Effector memory CD8-positive, alpha-beta T cell (primary cell): ENCODE results near the gene NHLRC2.

Experiments
- ATAC-seq: fragments of 150-1000 bp; cut with Tn5 transposase; replicated peaks from 2 replicates; pipeline ENCODE4 v1.10.0; 2021; ENCODE audit warnings: mild to moderate bottlenecking, moderate library complexity
- DNase-seq, 3 experiments: peaks; one replicate each; pipeline ENCODE4 v3.0.0; 2021
- H3K27ac Mint-ChIP-seq, 2 donors: one replicate each; pipeline ENCODE4 v1.8.0; 2022; ENCODE audit warnings: mild to moderate bottlenecking in 2 of 2, mixed read lengths in 2 of 2, moderate library complexity in 2 of 2
- H3K27me3 Mint-ChIP-seq, 2 donors: one replicate each; pipeline ENCODE4 v1.8.0; 2022; ENCODE audit warnings: mixed read lengths in 2 of 2
- H3K36me3 Mint-ChIP-seq: one replicate; pipeline ENCODE4 v1.8.0; 2022; ENCODE audit warnings: mild to moderate bottlenecking, moderate library complexity, mixed read lengths; ENCODE audit not compliant: insufficient read depth
- H3K4me1 Mint-ChIP-seq, 2 donors: one replicate each; pipeline ENCODE4 v1.8.0; 2022; ENCODE audit warnings: low read depth in 2 of 2, mixed read lengths in 2 of 2
- H3K4me3 Mint-ChIP-seq, 2 donors: one replicate each; pipeline ENCODE4 v1.8.0; 2022; ENCODE audit warnings: mild to moderate bottlenecking in 2 of 2, mixed read lengths in 2 of 2, moderate library complexity in 2 of 2
- H3K9me3 Mint-ChIP-seq, 2 donors: one replicate each; pipeline ENCODE4 v1.8.0; 2022; ENCODE audit warnings: mixed read lengths in 2 of 2

Gene NHLRC2

DNA sequence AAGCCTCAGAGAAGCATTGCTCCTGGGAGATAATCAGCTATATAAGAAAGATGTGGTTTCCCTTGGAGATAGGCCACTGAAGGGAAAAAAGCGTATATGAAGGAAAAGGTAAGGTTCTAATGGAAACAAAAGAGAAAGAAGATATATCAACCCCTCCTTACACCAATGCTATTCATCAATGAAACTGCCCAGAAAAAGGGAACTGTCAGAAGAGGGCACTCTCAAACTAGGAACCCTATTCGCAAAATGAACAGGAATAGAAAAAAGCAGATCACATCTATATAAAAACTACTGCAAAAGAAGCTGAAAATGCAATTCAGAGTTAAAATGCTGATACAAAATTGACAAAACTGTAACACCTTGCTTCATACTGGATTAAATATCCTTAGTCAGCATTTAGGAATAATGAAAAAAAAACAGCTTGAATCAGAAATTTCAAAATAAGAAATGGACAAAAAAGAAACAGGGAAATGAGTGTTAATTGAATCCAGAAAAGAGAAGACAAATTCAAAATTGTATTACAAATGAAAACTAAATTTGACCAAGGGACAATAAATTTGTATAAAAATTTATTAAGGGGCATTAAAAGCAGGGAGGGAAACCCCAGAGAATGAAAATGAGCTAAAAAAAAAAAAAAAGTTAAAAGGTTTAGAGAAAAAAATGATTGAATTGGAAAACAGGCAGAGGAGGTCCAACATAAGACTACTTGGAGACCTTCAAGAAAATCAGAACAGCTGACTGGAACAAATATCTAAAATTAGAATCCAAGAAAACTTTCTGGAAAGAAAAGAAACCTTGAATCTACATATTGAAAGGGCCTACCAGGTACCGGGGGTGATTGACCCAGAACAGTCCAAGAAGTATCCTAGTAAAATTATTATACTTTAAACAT is 17.9 kb downstream of the NHLRC2 start:
- DNase-seq, result no peak
- no peaks in the 10 kb centered on the region for H3K9me3 Mint-ChIP-seq
- ATAC-seq, result no peak
- peaks cover 12 to 22% of the 10 kb centered on the region in 2 donors for H3K4me1 Mint-ChIP-seq
- H3K27me3 Mint-ChIP-seq, result no peaks in the 10 kb centered on the region
- H3K27ac Mint-ChIP-seq, result no peak overlapping the region
- peaks cover 14% of the 10 kb centered on the region for H3K36me3 Mint-ChIP-seq
- H3K4me3 Mint-ChIP-seq, result no peak overlapping the region

DNA sequence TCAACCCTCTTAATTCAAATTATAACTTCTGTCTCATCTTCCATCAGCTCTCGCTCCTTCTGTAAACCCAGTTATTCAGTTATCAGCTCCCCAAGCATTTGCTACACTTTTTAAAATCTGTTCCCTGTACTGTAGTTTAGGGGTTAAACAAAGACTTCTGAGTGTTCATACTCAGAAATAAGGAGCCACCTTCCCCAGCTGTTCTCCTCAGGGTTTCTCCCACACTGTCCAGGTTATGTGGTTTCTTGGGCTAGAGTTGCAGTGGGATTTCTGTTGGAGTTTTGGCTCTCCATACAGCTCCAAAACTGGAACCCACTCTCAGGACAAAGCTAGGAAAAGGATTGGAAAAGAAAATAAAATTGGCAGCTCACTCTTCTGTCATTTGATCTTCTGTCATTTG is 20.8 kb downstream of the NHLRC2 start:
- H3K4me3 Mint-ChIP-seq, result no peak overlapping the region
- peaks cover 6 to 19% of the 10 kb centered on the region in 2 donors for H3K4me1 Mint-ChIP-seq
- H3K9me3 Mint-ChIP-seq, result no peaks in the 10 kb centered on the region
- no peak for ATAC-seq
- peaks cover 21% of the 10 kb centered on the region for H3K36me3 Mint-ChIP-seq
- H3K27ac Mint-ChIP-seq, result no peak overlapping the region
- no peak for DNase-seq
- no peaks in the 10 kb centered on the region for H3K27me3 Mint-ChIP-seq

DNA sequence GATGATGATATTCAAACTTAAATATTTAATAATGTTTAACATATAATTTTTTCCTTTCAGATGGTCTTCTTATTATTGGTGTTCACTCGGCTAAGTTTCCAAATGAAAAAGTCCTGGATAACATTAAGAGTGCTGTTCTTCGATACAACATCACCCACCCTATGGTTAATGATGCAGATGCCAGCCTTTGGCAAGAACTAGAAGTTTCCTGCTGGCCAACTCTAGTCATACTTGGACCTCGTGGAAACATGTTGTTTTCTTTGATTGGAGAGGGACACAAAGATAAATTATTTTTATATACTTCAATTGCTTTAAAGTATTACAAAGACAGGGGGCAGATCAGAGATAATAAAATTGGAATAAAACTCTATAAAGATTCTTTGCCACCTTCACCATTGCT is 22.0 kb downstream of the NHLRC2 start:
- H3K4me3 Mint-ChIP-seq, result no peak overlapping the region
- ATAC-seq (no peak), DNase-seq (no peak)
- H3K27ac Mint-ChIP-seq, result no peak overlapping the region
- H3K9me3 Mint-ChIP-seq, result no peaks in the 10 kb centered on the region
- H3K27me3 Mint-ChIP-seq, result no peaks in the 10 kb centered on the region
- H3K36me3 Mint-ChIP-seq, result peaks cover 21% of the 10 kb centered on the region
- peaks cover 6 to 19% of the 10 kb centered on the region in 2 donors for H3K4me1 Mint-ChIP-seq

DNA sequence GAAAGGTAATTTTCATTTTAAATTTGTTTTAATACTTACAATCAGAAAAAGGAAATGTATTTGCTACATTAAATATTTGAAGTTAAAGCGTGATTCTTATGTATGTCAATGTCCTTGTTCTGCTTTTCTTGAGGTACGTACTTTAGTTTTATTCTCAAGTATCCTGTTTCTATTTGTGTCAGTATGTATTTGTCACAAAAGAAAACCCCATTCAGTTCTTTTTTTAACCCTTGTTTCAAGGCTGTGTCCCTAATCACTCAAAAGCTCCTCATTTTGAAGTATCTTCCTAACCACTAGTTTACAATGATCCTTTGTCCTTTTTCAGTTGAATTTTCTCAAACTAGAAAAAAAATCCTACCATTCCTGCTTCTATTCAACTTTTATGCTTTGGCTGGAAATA is 25.2 kb downstream of the NHLRC2 start:
- Mint-ChIP-seq H3K27ac (no peak overlapping the region), H3K9me3 (no peaks in the 10 kb centered on the region)

DNA sequence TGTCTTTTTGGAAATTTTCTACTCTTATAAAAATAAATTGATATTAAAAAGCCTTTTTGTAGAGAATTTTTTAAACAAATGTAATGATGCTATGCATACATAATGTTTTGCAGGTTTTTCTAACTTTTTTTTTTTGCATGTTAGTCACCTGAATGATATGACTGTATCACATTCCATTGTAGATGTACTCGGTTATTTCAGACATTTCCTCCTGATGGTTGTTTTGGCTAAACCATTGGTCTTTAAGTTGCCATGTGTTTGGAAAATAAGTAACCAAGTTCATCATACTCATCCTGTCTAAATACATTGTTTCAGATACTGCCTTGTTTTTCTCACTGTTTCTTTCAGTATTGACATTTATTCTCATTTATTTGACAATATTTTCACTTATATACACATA is 25.8 kb downstream of the NHLRC2 start:
- Mint-ChIP-seq H3K9me3 (no peaks in the 10 kb centered on the region), H3K4me1 (peaks cover 13 to 26% of the 10 kb centered on the region in 2 donors), H3K4me3 (no peak overlapping the region), H3K27ac (no peak overlapping the region), H3K36me3 (peaks cover 21% of the 10 kb centered on the region), H3K27me3 (no peaks in the 10 kb centered on the region)
- ATAC-seq (no peak), DNase-seq (no peak)

More for the DNA sequence above, 25.2 kb downstream of the NHLRC2 start:
- ATAC-seq (no peak), DNase-seq (no peak)
- peaks cover 13 to 31% of the 10 kb centered on the region in 2 donors for H3K4me1 Mint-ChIP-seq
- no peak overlapping the region for H3K4me3 Mint-ChIP-seq
- peaks cover 21% of the 10 kb centered on the region for H3K36me3 Mint-ChIP-seq
- no peaks in the 10 kb centered on the region for H3K27me3 Mint-ChIP-seq

DNA sequence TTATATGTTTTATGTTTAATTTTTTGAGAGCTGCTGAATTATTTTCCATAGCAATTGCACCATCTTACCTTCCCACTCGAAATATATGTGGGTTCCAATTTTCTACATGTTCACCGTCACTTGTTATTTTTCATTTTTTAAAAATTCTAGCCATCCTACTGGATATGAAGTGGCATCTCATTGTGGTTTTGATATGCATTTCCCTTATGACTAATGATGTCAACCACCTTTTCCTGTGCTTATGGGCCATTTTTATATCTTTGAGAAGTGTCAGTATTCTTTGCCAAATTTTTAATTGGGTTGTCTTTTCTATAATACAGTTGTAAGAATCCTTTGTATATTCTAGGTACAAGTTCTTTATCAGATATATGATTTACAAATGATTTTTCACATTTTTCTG is 27.8 kb downstream of the NHLRC2 start:
- H3K9me3 Mint-ChIP-seq, result no peaks in the 10 kb centered on the region
- H3K4me3 Mint-ChIP-seq, result peak overlapping the region in 1 of 2 donors; percentile 25
- peaks cover 10 to 20% of the 10 kb centered on the region in 2 donors for H3K4me1 Mint-ChIP-seq
- peaks cover 18% of the 10 kb centered on the region for H3K36me3 Mint-ChIP-seq
- DNase-seq (no peak), ATAC-seq (peak; percentile 57)
- no peaks in the 10 kb centered on the region for H3K27me3 Mint-ChIP-seq
- peak overlapping the region in 1 of 2 donors; percentile 51 for H3K27ac Mint-ChIP-seq

DNA sequence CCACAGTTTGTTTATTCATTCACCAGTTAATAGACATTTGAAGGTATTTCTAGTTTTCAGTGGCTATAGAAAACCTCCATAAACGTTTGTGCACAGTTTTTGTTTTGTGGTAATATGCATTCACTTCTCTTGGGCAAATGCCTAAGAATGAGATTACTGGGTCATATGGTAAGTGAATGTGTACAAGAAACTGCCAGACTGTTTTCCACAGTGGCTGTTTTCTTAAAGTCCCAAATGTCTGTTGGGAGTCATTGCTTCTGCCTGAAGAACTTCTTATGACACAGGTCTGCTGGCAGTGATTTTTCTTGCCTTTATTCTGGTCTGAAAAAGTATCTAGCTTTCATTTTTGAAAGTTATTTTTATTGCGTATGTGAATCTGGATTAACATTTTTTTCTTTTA is 35.5 kb downstream of the NHLRC2 start:
- peaks cover 5 to 11% of the 10 kb centered on the region in 2 donors for H3K4me1 Mint-ChIP-seq
- DNase-seq (no peak), ATAC-seq (no peak)
- no peaks in the 10 kb centered on the region for H3K27me3 Mint-ChIP-seq
- H3K4me3 Mint-ChIP-seq, result no peak overlapping the region
- H3K36me3 Mint-ChIP-seq, result peaks cover 22% of the 10 kb centered on the region
- no peak overlapping the region for H3K27ac Mint-ChIP-seq
- H3K9me3 Mint-ChIP-seq, result no peaks in the 10 kb centered on the region

DNA sequence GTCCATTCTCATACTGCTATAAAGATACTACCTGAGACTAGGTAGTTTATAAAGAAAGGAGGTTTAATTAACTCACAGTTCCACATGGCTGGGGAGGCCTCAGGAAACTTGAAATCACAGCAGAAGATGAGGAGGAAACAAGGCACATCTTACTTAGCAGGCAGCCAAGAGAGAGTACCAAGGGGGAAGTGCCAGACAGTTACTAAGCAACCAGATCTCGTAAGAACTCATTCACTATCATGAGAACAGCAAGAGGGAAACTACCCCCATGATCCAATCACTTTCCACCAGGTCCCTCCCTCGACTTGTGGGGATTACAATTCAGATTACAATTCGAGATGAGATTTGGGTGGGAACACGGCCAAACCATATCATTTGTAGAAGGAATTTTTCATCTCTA is 36.3 kb downstream of the NHLRC2 start:
- no peaks in the 10 kb centered on the region for H3K27me3 Mint-ChIP-seq

DNA sequence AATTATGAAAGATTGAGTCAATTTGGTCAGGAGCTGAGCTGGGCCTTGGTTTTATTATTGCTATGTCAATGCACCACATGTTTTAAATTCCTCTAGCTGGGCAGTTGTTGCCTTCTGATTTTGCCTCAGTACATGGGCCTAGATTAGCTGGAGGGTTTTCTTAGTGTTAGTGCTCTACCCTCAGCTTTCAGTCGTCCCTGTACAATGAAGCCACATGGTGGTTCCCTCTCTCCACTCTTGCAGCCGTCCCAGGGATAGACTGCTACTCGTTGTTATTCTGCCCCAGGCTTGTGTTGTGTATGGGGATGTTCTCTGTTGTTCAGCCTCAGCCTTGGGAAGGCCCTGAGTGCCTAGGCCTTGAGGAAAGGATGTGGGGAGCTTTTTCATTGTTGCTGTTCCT is 37.0 kb downstream of the NHLRC2 start:
- peaks cover 16% of the 10 kb centered on the region for H3K36me3 Mint-ChIP-seq
- DNase-seq, result no peak
- H3K9me3 Mint-ChIP-seq, result peaks cover 0 to 2% of the 10 kb centered on the region in 2 donors
- no peak for ATAC-seq
- H3K4me1 Mint-ChIP-seq, result peaks cover 5 to 11% of the 10 kb centered on the region in 2 donors
- no peaks in the 10 kb centered on the region for H3K27me3 Mint-ChIP-seq
- H3K27ac Mint-ChIP-seq, result no peak overlapping the region
- no peak overlapping the region for H3K4me3 Mint-ChIP-seq

More for the DNA sequence above, 36.3 kb downstream of the NHLRC2 start:
- peaks cover 5 to 11% of the 10 kb centered on the region in 2 donors for H3K4me1 Mint-ChIP-seq
- H3K4me3 Mint-ChIP-seq, result no peak overlapping the region
- H3K27ac Mint-ChIP-seq, result peak overlapping the region; percentile 39 to 54
- peaks cover 0 to 2% of the 10 kb centered on the region in 2 donors for H3K9me3 Mint-ChIP-seq
- peaks cover 22% of the 10 kb centered on the region for H3K36me3 Mint-ChIP-seq
- ATAC-seq (no peak), DNase-seq (no peak)

DNA sequence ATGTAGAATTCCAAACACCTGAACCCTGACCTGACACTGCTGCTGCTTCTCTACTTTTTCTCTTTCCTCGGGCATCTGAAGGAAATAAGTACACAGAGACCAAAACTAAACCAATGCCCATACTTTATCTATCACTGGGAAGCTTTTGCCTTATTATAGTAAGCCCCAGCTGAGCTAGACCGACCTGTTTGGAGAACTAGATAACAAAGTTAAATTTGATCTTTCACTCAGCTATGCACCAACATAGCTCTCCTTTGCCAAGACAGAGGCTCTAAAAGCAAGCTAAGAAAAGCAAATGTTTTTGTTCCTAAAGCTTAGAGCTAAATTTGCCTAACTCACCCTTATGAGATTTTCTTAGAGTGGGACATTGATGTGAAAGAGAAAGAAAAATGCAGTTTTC is 39.1 kb downstream of the NHLRC2 start:
- no peaks in the 10 kb centered on the region for H3K27me3 Mint-ChIP-seq
- H3K36me3 Mint-ChIP-seq, result peaks cover 10% of the 10 kb centered on the region
- no peak overlapping the region for H3K4me3 Mint-ChIP-seq
- H3K9me3 Mint-ChIP-seq, result peaks cover 0 to 2% of the 10 kb centered on the region in 2 donors
- DNase-seq (no peak), ATAC-seq (no peak)
- H3K4me1 Mint-ChIP-seq, result peaks cover 5 to 11% of the 10 kb centered on the region in 2 donors
- H3K27ac Mint-ChIP-seq, result no peak overlapping the region

DNA sequence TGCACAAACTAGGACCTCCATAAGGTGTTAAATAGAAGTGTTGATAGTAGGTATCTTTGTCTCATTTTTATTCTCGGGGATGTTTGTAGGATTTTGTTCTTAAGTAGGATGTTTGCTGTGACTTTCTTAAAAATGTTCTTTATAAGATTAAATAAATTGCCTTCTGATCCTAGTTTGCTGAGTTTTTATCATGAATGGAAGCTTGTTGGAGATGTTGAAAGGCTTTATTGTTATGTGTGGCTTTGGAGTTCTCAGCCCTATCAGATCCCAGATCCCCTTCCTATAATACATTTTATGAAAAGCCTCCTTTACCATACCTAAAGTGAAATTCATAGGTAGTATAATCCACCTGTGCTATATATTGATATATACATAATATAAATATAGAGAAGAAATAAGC is 40.1 kb downstream of the NHLRC2 start:
- Mint-ChIP-seq H3K4me3 (no peak overlapping the region), H3K9me3 (peaks cover 0 to 2% of the 10 kb centered on the region in 2 donors), H3K27me3 (no peaks in the 10 kb centered on the region), H3K27ac (no peak overlapping the region), H3K36me3 (peaks cover 10% of the 10 kb centered on the region), H3K4me1 (peaks cover 5 to 11% of the 10 kb centered on the region in 2 donors)
- DNase-seq (no peak), ATAC-seq (no peak)

DNA sequence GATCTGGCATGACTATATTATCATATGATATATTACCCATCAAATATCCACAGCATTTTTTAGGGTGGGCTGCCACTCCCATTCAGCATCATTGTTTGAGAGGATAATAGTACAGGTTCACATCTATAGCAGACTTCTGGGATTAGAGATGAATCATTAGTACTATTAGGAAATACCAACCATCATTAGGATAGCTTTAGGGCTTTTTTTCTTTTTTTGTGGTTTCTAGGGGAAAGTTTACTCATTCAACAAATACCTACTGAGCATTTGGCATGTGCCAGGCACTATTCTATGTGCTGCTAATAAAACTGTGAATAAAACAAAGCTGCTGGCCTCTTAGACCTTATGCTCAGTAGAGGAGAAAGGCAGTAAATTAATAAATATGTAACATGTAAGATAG is 40.6 kb downstream of the NHLRC2 start:
- Mint-ChIP-seq H3K4me1 (peaks cover 7 to 11% of the 10 kb centered on the region in 2 donors), H3K4me3 (no peak overlapping the region), H3K36me3 (peaks cover 8% of the 10 kb centered on the region), H3K27ac (no peak overlapping the region), H3K27me3 (no peaks in the 10 kb centered on the region), H3K9me3 (peaks cover 0 to 2% of the 10 kb centered on the region in 2 donors)
- ATAC-seq (no peak), DNase-seq (no peak)

DNA sequence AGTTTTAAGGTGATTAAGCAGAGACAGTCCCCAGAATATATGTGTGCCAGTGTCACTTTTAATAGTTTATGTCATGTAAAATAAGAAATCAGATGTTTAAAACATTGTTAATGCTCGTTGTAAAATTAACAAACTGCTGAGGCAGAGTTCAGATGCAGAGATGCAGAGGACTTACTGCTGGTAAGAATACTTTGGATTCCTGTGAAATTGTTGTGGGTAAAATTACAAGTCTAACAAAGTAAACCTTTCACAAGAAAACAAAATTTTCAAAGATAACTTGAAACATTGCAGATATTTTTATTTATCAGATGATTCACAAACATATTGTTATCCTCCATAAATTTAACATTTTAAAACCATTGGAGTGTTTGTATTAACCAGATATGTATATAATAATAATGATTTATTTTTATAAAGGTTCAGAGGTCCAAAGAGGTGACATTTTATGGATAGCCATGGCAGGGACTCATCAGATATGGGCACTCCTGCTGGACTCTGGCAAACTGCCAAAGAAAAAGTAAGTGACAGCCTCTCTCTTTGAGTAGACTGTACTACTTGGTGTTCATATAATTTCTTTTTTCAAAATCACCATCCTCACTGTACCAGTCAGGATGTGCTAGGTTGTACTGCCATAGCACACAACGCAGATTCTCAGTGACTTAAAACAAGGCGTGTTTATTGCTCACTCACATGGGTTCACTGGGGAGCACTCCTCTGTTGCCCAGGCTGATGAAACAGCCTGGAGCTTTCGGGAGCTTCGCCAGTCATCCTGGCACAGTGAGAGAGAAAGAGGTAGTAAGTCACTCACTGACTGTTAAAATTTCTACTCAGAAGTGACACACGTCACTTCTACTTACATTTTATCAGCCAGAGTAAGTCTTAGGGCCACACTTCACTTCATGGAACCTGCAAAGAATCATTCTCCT is 43.5 kb downstream of the NHLRC2 start:
- Mint-ChIP-seq H3K9me3 (peaks cover 0 to 2% of the 10 kb centered on the region in 2 donors), H3K36me3 (peaks cover 11% of the 10 kb centered on the region), H3K4me3 (no peak overlapping the region), H3K27me3 (no peaks in the 10 kb centered on the region), H3K4me1 (peaks cover 0 to 5% of the 10 kb centered on the region in 2 donors), H3K27ac (no peak overlapping the region)
- ATAC-seq (no peak), DNase-seq (no peak)
